ENCODE results near the gene DCDC1. TPM values are rescaled to one million over a fixed set of nuclear protein-coding genes. Genes with fewer than 3 reads are reported as not detected.

DCDC1 gene
- total RNA-seq, 4 donors from 2014 or later: 0.34 to 2.7 TPM; not detected in 2

- DNase-seq (ENCODE audit: low spot score in 2 of 2): no peak
- 79% methylated on average over 1 of the region's 1 CpG for WGBS
- H3K9me3 ChIP-seq: no peaks in the 10 kb centered on the region
- no peak overlapping the region for H3K27ac ChIP-seq
- H3K36me3 ChIP-seq: no peaks in the 10 kb centered on the region
- H3K27me3 ChIP-seq: no peaks in the 10 kb centered on the region
- H3K4me3 ChIP-seq: no peak overlapping the region
- H3K4me1 ChIP-seq: no peaks in the 10 kb centered on the region
- no peak for TF ChIP-seq POLR2AphosphoS5 (IDR thresholded peaks at IDR 0.05)
- no peak for TF ChIP-seq POLR2A (IDR thresholded peaks at IDR 0.05)
- TF ChIP-seq CTCF (IDR thresholded peaks at IDR 0.05): no peak
- no peak for TF ChIP-seq EP300 (IDR thresholded peaks at IDR 0.05)
Measured at GRCh38 chr11:30832831-30833230, 536.7 kb downstream of the DCDC1 start.

- no peak overlapping the region for H3K27ac ChIP-seq
- WGBS: 6% methylated on average over 1 of the region's 1 CpG
- DNase-seq (ENCODE audit: low spot score in 2 of 2): no peak
Measured at GRCh38 chr11:30830681-30831080, 538.9 kb downstream of the DCDC1 start.

GRCh38 chr11:30826911-30827310, 542.6 kb downstream of the DCDC1 start:
- Histone ChIP-seq H3K27me3 (no peaks in the 10 kb centered on the region), H3K4me3 (no peak overlapping the region), H3K27ac (no peak overlapping the region), H3K36me3 (no peaks in the 10 kb centered on the region), H3K4me1 (no peaks in the 10 kb centered on the region), H3K9me3 (no peaks in the 10 kb centered on the region)
- 96% methylated on average over 4 of the region's 4 CpGs for WGBS
- DNase-seq (ENCODE audit: low spot score in 2 of 2): no peak
- no peak for TF ChIP-seq POLR2A (IDR thresholded peaks at IDR 0.05)
- TF ChIP-seq CTCF (IDR thresholded peaks at IDR 0.05): no peak
- TF ChIP-seq EP300 (IDR thresholded peaks at IDR 0.05): no peak
- TF ChIP-seq POLR2AphosphoS5 (IDR thresholded peaks at IDR 0.05): no peak

More at GRCh38 chr11:30830681-30831080, 538.9 kb downstream of the DCDC1 start:
- H3K4me1 ChIP-seq: no peaks in the 10 kb centered on the region
- no peaks in the 10 kb centered on the region for H3K9me3 ChIP-seq
- no peaks in the 10 kb centered on the region for H3K27me3 ChIP-seq
- H3K4me3 ChIP-seq: no peak overlapping the region
- no peaks in the 10 kb centered on the region for H3K36me3 ChIP-seq
- no peak for TF ChIP-seq POLR2A (IDR thresholded peaks at IDR 0.05)
- no peak for TF ChIP-seq EP300 (IDR thresholded peaks at IDR 0.05)
- no peak for TF ChIP-seq POLR2AphosphoS5 (IDR thresholded peaks at IDR 0.05)
- TF ChIP-seq CTCF (IDR thresholded peaks at IDR 0.05): no peak

- no peaks in the 10 kb centered on the region for H3K27me3 ChIP-seq
- TF ChIP-seq POLR2A (IDR thresholded peaks at IDR 0.05) (no peak), POLR2AphosphoS5 (IDR thresholded peaks at IDR 0.05) (no peak), EP300 (IDR thresholded peaks at IDR 0.05) (no peak), CTCF (IDR thresholded peaks at IDR 0.05) (no peak)
Measured at GRCh38 chr11:30825723-30826122, 543.8 kb downstream of the DCDC1 start.

GRCh38 chr11:30823119-30823518, 546.4 kb downstream of the DCDC1 start:
- Histone ChIP-seq H3K27me3 (no peaks in the 10 kb centered on the region), H3K9me3 (no peaks in the 10 kb centered on the region), H3K27ac (no peak overlapping the region), H3K4me3 (no peak overlapping the region), H3K36me3 (no peaks in the 10 kb centered on the region), H3K4me1 (peaks cover 18% of the 10 kb centered on the region)
- DNase-seq (ENCODE audit: low spot score in 2 of 2): no peak
- WGBS: 95% methylated on average over 1 of the region's 1 CpG
- TF ChIP-seq CTCF (IDR thresholded peaks at IDR 0.05) (no peak), POLR2AphosphoS5 (IDR thresholded peaks at IDR 0.05) (no peak), EP300 (IDR thresholded peaks at IDR 0.05) (no peak)

More at GRCh38 chr11:30825723-30826122, 543.8 kb downstream of the DCDC1 start:
- Histone ChIP-seq H3K4me1 (peaks cover 6% of the 10 kb centered on the region), H3K9me3 (no peaks in the 10 kb centered on the region), H3K27ac (no peak overlapping the region), H3K4me3 (no peak overlapping the region), H3K36me3 (no peaks in the 10 kb centered on the region)
- DNase-seq (ENCODE audit: low spot score in 2 of 2): no peak
- 86% methylated on average over 3 of the region's 3 CpGs for WGBS

Measured in suprapubic skin (tissue), 4 donors.